Activated CD4-positive, alpha-beta T cell treated with anti-CD3 and anti-CD28 coated beads, Interleukin-2, amount 10 ng/mL, durations not matched to agents 24 days and 14 days (primary cell): ENCODE data around the gene IL33. TPM values are rescaled to one million over a fixed set of nuclear protein-coding genes. Genes with fewer than 3 reads are reported as not detected.
"Not testable (repeated sequence)": the region's sequence is repeated elsewhere in the genome, so short reads cannot be mapped to it uniquely, and the experiment has no call there.

Experiments
- DNase-seq: peaks from one replicate; pipeline ENCODE4 v3.0.0; 2022
- H3K27ac Mint-ChIP-seq: one replicate; pipeline ENCODE4 v1.8.0; 2022; ENCODE audit warnings: mild to moderate bottlenecking, mixed read lengths
- H3K27me3 Mint-ChIP-seq: one replicate; pipeline ENCODE4 v1.8.0; 2022; ENCODE audit warnings: mixed read lengths
- H3K36me3 Mint-ChIP-seq: one replicate; pipeline ENCODE4 v1.8.0; 2022; ENCODE audit warnings: low read depth, mild to moderate bottlenecking, mixed read lengths
- H3K4me1 Mint-ChIP-seq: one replicate; pipeline ENCODE4 v1.8.0; 2021; ENCODE audit warnings: mixed read lengths
- H3K4me3 Mint-ChIP-seq: one replicate; pipeline ENCODE4 v1.8.0; 2022; ENCODE audit warnings: mild to moderate bottlenecking, moderate library complexity, mixed read lengths
- H3K9me3 Mint-ChIP-seq: one replicate; pipeline ENCODE4 v1.8.0; 2021; ENCODE audit warnings: mixed read lengths
- intact Hi-C: fragments of 100-400 bp; cut with micrococcal nuclease; formaldehyde crosslinking; loops from one replicate; pipeline ENCODE4 v1.15.1; 2023
- total RNA-seq: library from RNA; stranded (reverse); gene quantifications from 2 replicates; pipeline ENCODE4 v1.2.3, GENCODE V29; 2022

IL33 gene
- total RNA-seq, result not detected in 2 replicates

- no peaks in the 10 kb centered on the region for H3K4me1 Mint-ChIP-seq
- no peaks in the 10 kb centered on the region for H3K36me3 Mint-ChIP-seq
- no peak within 1 kb of the TSS for H3K4me3 Mint-ChIP-seq
- DNase-seq, result no peak
- H3K9me3 Mint-ChIP-seq, result peaks cover 7% of the 10 kb centered on the region
- intact Hi-C loops, result no loop called here
- H3K27ac Mint-ChIP-seq, result no peak within 1 kb of the TSS
- peaks cover 20% of the 10 kb centered on the region for H3K27me3 Mint-ChIP-seq
Measured at GRCh38 chr9:6215562-6215961, at the start of gene IL33. IL33 (plus strand) TSS chr9:6215807; CDS start chr9:6241695, 25,888 bp downstream.

GRCh38 chr9:6171667-6172066 lies 43.9 kb upstream of the IL33 start:
- intact Hi-C loops, result no loop called here
- peaks cover 2% of the 10 kb centered on the region for H3K27me3 Mint-ChIP-seq
- no peak overlapping the region for H3K27ac Mint-ChIP-seq
- no peaks in the 10 kb centered on the region for H3K36me3 Mint-ChIP-seq
- no peak for DNase-seq
- H3K9me3 Mint-ChIP-seq, result peaks cover 17% of the 10 kb centered on the region
- no peaks in the 10 kb centered on the region for H3K4me1 Mint-ChIP-seq
- no peak overlapping the region for H3K4me3 Mint-ChIP-seq

- Mint-ChIP-seq H3K4me3 (no peak overlapping the region), H3K36me3 (no peaks in the 10 kb centered on the region), H3K4me1 (no peaks in the 10 kb centered on the region), H3K27ac (no peak overlapping the region), H3K9me3 (peaks cover 19% of the 10 kb centered on the region), H3K27me3 (no peaks in the 10 kb centered on the region)
- intact Hi-C loops, result no loop called here
- no peak for DNase-seq
Measured at GRCh38 chr9:6173914-6174313, 41.7 kb upstream of the IL33 start.

- H3K4me3 Mint-ChIP-seq, H3K36me3 Mint-ChIP-seq, DNase-seq, H3K27ac Mint-ChIP-seq, intact Hi-C loops, H3K4me1 Mint-ChIP-seq, H3K9me3 Mint-ChIP-seq, H3K27me3 Mint-ChIP-seq: not testable (repeated sequence)
Measured at GRCh38 chr9:6182549-6183226, 32.9 kb upstream of the IL33 start.

GRCh38 chr9:6183227-6183551 lies 32.4 kb upstream of the IL33 start:
- peaks cover 5% of the 10 kb centered on the region for H3K27me3 Mint-ChIP-seq
- no peak for DNase-seq
- H3K36me3 Mint-ChIP-seq, result no peaks in the 10 kb centered on the region
- no peak overlapping the region for H3K27ac Mint-ChIP-seq
- peaks cover 8% of the 10 kb centered on the region for H3K4me1 Mint-ChIP-seq
- H3K4me3 Mint-ChIP-seq, result no peak overlapping the region
- intact Hi-C loops, result no loop called here
- H3K9me3 Mint-ChIP-seq, result peaks cover 4% of the 10 kb centered on the region

GRCh38 chr9:6183627-6184026 lies 32.0 kb upstream of the IL33 start:
- DNase-seq, result no peak
- H3K4me3 Mint-ChIP-seq, result no peak overlapping the region
- H3K4me1 Mint-ChIP-seq, result peaks cover 8% of the 10 kb centered on the region
- peaks cover 4% of the 10 kb centered on the region for H3K9me3 Mint-ChIP-seq
- peaks cover 5% of the 10 kb centered on the region for H3K27me3 Mint-ChIP-seq
- no peak overlapping the region for H3K27ac Mint-ChIP-seq
- intact Hi-C loops, result no loop called here
- H3K36me3 Mint-ChIP-seq, result no peaks in the 10 kb centered on the region

- intact Hi-C loops, result no loop called here
- H3K36me3 Mint-ChIP-seq, result no peaks in the 10 kb centered on the region
- DNase-seq, result no peak
- H3K27ac Mint-ChIP-seq, result no peak overlapping the region
- H3K4me1 Mint-ChIP-seq, result peaks cover 8% of the 10 kb centered on the region
- H3K9me3 Mint-ChIP-seq, result peaks cover 4% of the 10 kb centered on the region
- H3K27me3 Mint-ChIP-seq, result peaks cover 7% of the 10 kb centered on the region
- H3K4me3 Mint-ChIP-seq, result no peak overlapping the region
Measured at GRCh38 chr9:6184749-6185645, 30.6 kb upstream of the IL33 start.

- no peak for DNase-seq
- Mint-ChIP-seq H3K4me3 (no peak overlapping the region), H3K36me3 (no peaks in the 10 kb centered on the region), H3K27ac (no peak overlapping the region), H3K27me3 (peaks cover 14% of the 10 kb centered on the region), H3K4me1 (peaks cover 8% of the 10 kb centered on the region), H3K9me3 (peaks cover 4% of the 10 kb centered on the region)
- intact Hi-C loops, result no loop called here
Measured at GRCh38 chr9:6186691-6187090, 28.9 kb upstream of the IL33 start.

- intact Hi-C loops, result no loop called here
- H3K4me1 Mint-ChIP-seq, result peaks cover 8% of the 10 kb centered on the region
- peaks cover 16% of the 10 kb centered on the region for H3K27me3 Mint-ChIP-seq
- H3K36me3 Mint-ChIP-seq, result no peaks in the 10 kb centered on the region
- H3K4me3 Mint-ChIP-seq, result no peak overlapping the region
- peaks cover 4% of the 10 kb centered on the region for H3K9me3 Mint-ChIP-seq
- H3K27ac Mint-ChIP-seq, result no peak overlapping the region
- no peak for DNase-seq
Measured at GRCh38 chr9:6187272-6187671, 28.3 kb upstream of the IL33 start.

GRCh38 chr9:6188466-6188865 lies 27.1 kb upstream of the IL33 start:
- Mint-ChIP-seq H3K27me3 (peaks cover 16% of the 10 kb centered on the region), H3K4me1 (peaks cover 8% of the 10 kb centered on the region), H3K36me3 (no peaks in the 10 kb centered on the region), H3K4me3 (no peak overlapping the region), H3K27ac (no peak overlapping the region), H3K9me3 (peaks cover 4% of the 10 kb centered on the region)
- no peak for DNase-seq
- intact Hi-C loops, result no loop called here

GRCh38 chr9:6188906-6189305 lies 26.7 kb upstream of the IL33 start:
- no peaks in the 10 kb centered on the region for H3K36me3 Mint-ChIP-seq
- DNase-seq, result no peak
- no peak overlapping the region for H3K27ac Mint-ChIP-seq
- peaks cover 8% of the 10 kb centered on the region for H3K4me1 Mint-ChIP-seq
- H3K9me3 Mint-ChIP-seq, result peaks cover 4% of the 10 kb centered on the region
- H3K4me3 Mint-ChIP-seq, result no peak overlapping the region
- intact Hi-C loops, result no loop called here
- H3K27me3 Mint-ChIP-seq, result peaks cover 16% of the 10 kb centered on the region

- Mint-ChIP-seq H3K27me3 (peaks cover 14% of the 10 kb centered on the region), H3K36me3 (no peaks in the 10 kb centered on the region), H3K4me1 (no peaks in the 10 kb centered on the region), H3K4me3 (no peak overlapping the region), H3K9me3 (no peaks in the 10 kb centered on the region), H3K27ac (no peak overlapping the region)
- DNase-seq, result no peak
- intact Hi-C loops, result no loop called here
Measured at GRCh38 chr9:6194934-6195333, 20.7 kb upstream of the IL33 start.

GRCh38 chr9:6195714-6196360 lies 19.8 kb upstream of the IL33 start:
- Mint-ChIP-seq H3K27ac (no peak overlapping the region), H3K27me3 (peaks cover 14% of the 10 kb centered on the region), H3K4me1 (no peaks in the 10 kb centered on the region), H3K9me3 (no peaks in the 10 kb centered on the region), H3K4me3 (no peak overlapping the region), H3K36me3 (no peaks in the 10 kb centered on the region)
- intact Hi-C loops, result no loop called here
- no peak for DNase-seq

- H3K4me3 Mint-ChIP-seq, result no peak overlapping the region
- H3K27me3 Mint-ChIP-seq, result peaks cover 8% of the 10 kb centered on the region
- H3K4me1 Mint-ChIP-seq, result no peaks in the 10 kb centered on the region
- intact Hi-C loops, result no loop called here
- H3K27ac Mint-ChIP-seq, result no peak overlapping the region
- H3K9me3 Mint-ChIP-seq, result no peaks in the 10 kb centered on the region
- no peaks in the 10 kb centered on the region for H3K36me3 Mint-ChIP-seq
- DNase-seq, result no peak
Measured at GRCh38 chr9:6197330-6197729, 18.3 kb upstream of the IL33 start.
